Femur (tissue), 1 donor: ENCODE data around the gene TNFRSF8.
A peak's percentile ranks its signal among the peaks of the same experiment; 100 is the strongest.

Source experiments
- DNase-seq: peaks from one replicate; pipeline ENCODE4 v3.0.0-alpha.2; 2017

The TNFRSF8 gene

GRCh38 chr1:12144236-12144635, 81.1 kb downstream of the TNFRSF8 start:
- no peak for DNase-seq

- no peak for DNase-seq
Observed at GRCh38 chr1:12144969-12145368, 81.9 kb downstream of the TNFRSF8 start.

- no peak for DNase-seq
Observed at GRCh38 chr1:12145616-12146342, 82.7 kb downstream of the TNFRSF8 start.

GRCh38 chr1:12146343-12147112, 83.4 kb downstream of the TNFRSF8 start:
- no peak for DNase-seq

- no peak for DNase-seq
Observed at GRCh38 chr1:12147201-12147701, 84.1 kb downstream of the TNFRSF8 start.

GRCh38 chr1:12148160-12148957, 85.3 kb downstream of the TNFRSF8 start:
- no peak for DNase-seq

- DNase-seq = no peak
Observed at GRCh38 chr1:12148958-12149790, 86.1 kb downstream of the TNFRSF8 start.

GRCh38 chr1:12149791-12150175, 86.7 kb downstream of the TNFRSF8 start:
- DNase-seq = no peak

- no peak for DNase-seq
Observed at GRCh38 chr1:12150456-12151200, 87.5 kb downstream of the TNFRSF8 start.

GRCh38 chr1:12151465-12151864, 88.4 kb downstream of the TNFRSF8 start:
- no peak for DNase-seq

GRCh38 chr1:12152113-12152891, 89.2 kb downstream of the TNFRSF8 start:
- no peak for DNase-seq

GRCh38 chr1:12153181-12153785, 90.2 kb downstream of the TNFRSF8 start:
- DNase-seq = peak; percentile 66

GRCh38 chr1:12155328-12155727, 92.2 kb downstream of the TNFRSF8 start:
- no peak for DNase-seq

- DNase-seq = no peak
Observed at GRCh38 chr1:12157366-12158231, 94.5 kb downstream of the TNFRSF8 start.

GRCh38 chr1:12158357-12159092, 95.4 kb downstream of the TNFRSF8 start:
- DNase-seq = no peak

- no peak for DNase-seq
Observed at GRCh38 chr1:12159816-12160215, 96.7 kb downstream of the TNFRSF8 start.

GRCh38 chr1:12161324-12161661, 98.2 kb downstream of the TNFRSF8 start:
- DNase-seq = no peak

- DNase-seq = peak; percentile 75
Observed at GRCh38 chr1:12161662-12162458, 98.8 kb downstream of the TNFRSF8 start.
